ENCODE results near the gene ASXL1. TPM values are rescaled to one million over a fixed set of nuclear protein-coding genes. Genes with fewer than 3 reads are reported as not detected.

The ASXL1 gene
- total and polyA plus RNA-seq, 5 donors from 2014 or later, result 15.0 to 314 (median 21.7) TPM

GRCh38 chr20:32364554-32365208 is 6.5 kb downstream of the ASXL1 start:
- peaks cover 15% of the 10 kb centered on the region for H3K36me3 Mint-ChIP-seq
- H3K9me3 ChIP-seq (ENCODE audit: control insufficient read depth in 2 of 2, low read length in 2 of 2), result no peaks in the 10 kb centered on the region
- no peaks in the 10 kb centered on the region for H3K9me3 Mint-ChIP-seq
- no peak for DNase-seq
- peaks cover 18% of the 10 kb centered on the region for H3K36me3 ChIP-seq (ENCODE audit: control insufficient read depth, insufficient read depth, low read length)
- no peaks in the 10 kb centered on the region for H3K27me3 Mint-ChIP-seq
- H3K4me1 ChIP-seq (ENCODE audit: control insufficient read depth, insufficient read depth, low read length, poor library complexity, severe bottlenecking), result peaks cover 95% of the 10 kb centered on the region
- no peaks in the 10 kb centered on the region for H3K27me3 ChIP-seq (ENCODE audit: control insufficient read depth, insufficient read depth, low read length)
- peak overlapping the region; percentile 2 to 83 (median 8) for H3K27ac Mint-ChIP-seq
- ATAC-seq (ENCODE audit: low read depth in 2 of 2), result no peak
- H3K4me3 Mint-ChIP-seq, result peak overlapping the region; percentile 38 to 76 (median 60)
- peak overlapping the region; percentile 72 for H3K4me3 ChIP-seq (ENCODE audit: low read depth, low read length)
- peaks cover 49 to 93% (median 80%) of the 10 kb centered on the region in 4 donors for H3K4me1 Mint-ChIP-seq
- H3K27ac ChIP-seq (ENCODE audit: insufficient read depth, low read length, poor library complexity, severe bottlenecking), result peak overlapping the region; percentile 98

DNA sequence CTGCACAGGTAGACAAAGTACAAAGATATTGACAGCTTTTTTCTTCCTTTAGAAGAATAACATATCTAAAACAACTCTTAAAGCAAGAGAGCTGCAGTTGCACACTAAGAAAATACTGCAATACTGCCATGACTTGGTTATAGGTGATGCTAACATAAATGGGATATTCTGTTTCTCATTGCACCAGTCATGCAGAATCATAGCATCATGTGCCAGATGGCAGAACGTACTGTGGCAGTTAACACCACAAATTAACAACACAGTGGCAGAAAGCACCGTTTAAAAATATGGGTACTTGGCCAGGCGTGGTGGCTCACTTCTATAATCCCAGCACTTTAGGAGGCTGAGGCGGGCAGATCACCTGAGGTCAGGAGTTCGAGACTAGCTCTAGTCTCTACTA is 7.4 kb downstream of the ASXL1 start:
- no peak for DNase-seq
- H3K9me3 Mint-ChIP-seq, result no peaks in the 10 kb centered on the region
- peaks cover 86% of the 10 kb centered on the region for H3K4me1 ChIP-seq (ENCODE audit: control insufficient read depth, insufficient read depth, low read length, poor library complexity, severe bottlenecking)
- no peaks in the 10 kb centered on the region for H3K9me3 ChIP-seq (ENCODE audit: control insufficient read depth in 2 of 2, low read length in 2 of 2)
- H3K27me3 Mint-ChIP-seq, result no peaks in the 10 kb centered on the region
- H3K4me3 ChIP-seq (ENCODE audit: low read depth, low read length), result peak overlapping the region; percentile 72
- H3K27me3 ChIP-seq (ENCODE audit: control insufficient read depth, insufficient read depth, low read length), result no peaks in the 10 kb centered on the region
- peak overlapping the region; percentile 2 to 57 (median 8) for H3K27ac Mint-ChIP-seq
- H3K27ac ChIP-seq (ENCODE audit: insufficient read depth, low read length, poor library complexity, severe bottlenecking), result peak overlapping the region; percentile 98
- H3K36me3 ChIP-seq (ENCODE audit: control insufficient read depth, insufficient read depth, low read length), result peaks cover 27% of the 10 kb centered on the region
- H3K4me3 Mint-ChIP-seq, result peak overlapping the region; percentile 38 to 76 (median 60)
- H3K4me1 Mint-ChIP-seq, result peaks cover 45 to 89% (median 73%) of the 10 kb centered on the region in 4 donors
- peaks cover 13% of the 10 kb centered on the region for H3K36me3 Mint-ChIP-seq
- ATAC-seq (ENCODE audit: low read depth in 2 of 2), result no peak

GRCh38 chr20:32366380-32366779 is 8.2 kb downstream of the ASXL1 start:
- Mint-ChIP-seq H3K4me1 (peaks cover 45 to 82% (median 70%) of the 10 kb centered on the region in 4 donors), H3K27me3 (no peaks in the 10 kb centered on the region)

GRCh38 chr20:32368323-32368722 is 10.2 kb downstream of the ASXL1 start:
- Mint-ChIP-seq H3K36me3 (peaks cover 17% of the 10 kb centered on the region), H3K27ac (peak overlapping the region in 1 of 3 donors; percentile 11), H3K4me1 (peaks cover 36 to 65% (median 56%) of the 10 kb centered on the region in 4 donors), H3K27me3 (no peaks in the 10 kb centered on the region), H3K4me3 (peak overlapping the region in 2 of 4 donors; percentile 13 to 47), H3K9me3 (no peaks in the 10 kb centered on the region)
- ATAC-seq (ENCODE audit: low read depth in 2 of 2) (no peak), DNase-seq (no peak)
- H3K4me1 ChIP-seq (ENCODE audit: control insufficient read depth, insufficient read depth, low read length, poor library complexity, severe bottlenecking), result peaks cover 59% of the 10 kb centered on the region
- peak overlapping the region; percentile 72 for H3K4me3 ChIP-seq (ENCODE audit: low read depth, low read length)
- no peaks in the 10 kb centered on the region for H3K27me3 ChIP-seq (ENCODE audit: control insufficient read depth, insufficient read depth, low read length)
- H3K27ac ChIP-seq (ENCODE audit: insufficient read depth, low read length, poor library complexity, severe bottlenecking), result peak overlapping the region; percentile 30
- H3K36me3 ChIP-seq (ENCODE audit: control insufficient read depth, insufficient read depth, low read length), result peaks cover 53% of the 10 kb centered on the region
- no peaks in the 10 kb centered on the region for H3K9me3 ChIP-seq (ENCODE audit: control insufficient read depth in 2 of 2, low read length in 2 of 2)

More at GRCh38 chr20:32366380-32366779, 8.2 kb downstream of the ASXL1 start:
- Mint-ChIP-seq H3K27ac (peak overlapping the region; percentile 8 to 78 (median 57)), H3K36me3 (peaks cover 13% of the 10 kb centered on the region), H3K4me3 (peak overlapping the region; percentile 38 to 72 (median 60)), H3K9me3 (no peaks in the 10 kb centered on the region)
- H3K4me1 ChIP-seq (ENCODE audit: control insufficient read depth, insufficient read depth, low read length, poor library complexity, severe bottlenecking), result peaks cover 79% of the 10 kb centered on the region
- peak overlapping the region; percentile 72 for H3K4me3 ChIP-seq (ENCODE audit: low read depth, low read length)
- DNase-seq (peak in 1 of 3 donors; percentile 52), ATAC-seq (ENCODE audit: low read depth in 2 of 2) (peak; percentile 30 to 48)
- H3K36me3 ChIP-seq (ENCODE audit: control insufficient read depth, insufficient read depth, low read length), result peaks cover 35% of the 10 kb centered on the region
- peak overlapping the region; percentile 98 for H3K27ac ChIP-seq (ENCODE audit: insufficient read depth, low read length, poor library complexity, severe bottlenecking)
- H3K9me3 ChIP-seq (ENCODE audit: control insufficient read depth in 2 of 2, low read length in 2 of 2), result no peaks in the 10 kb centered on the region
- no peaks in the 10 kb centered on the region for H3K27me3 ChIP-seq (ENCODE audit: control insufficient read depth, insufficient read depth, low read length)

DNA sequence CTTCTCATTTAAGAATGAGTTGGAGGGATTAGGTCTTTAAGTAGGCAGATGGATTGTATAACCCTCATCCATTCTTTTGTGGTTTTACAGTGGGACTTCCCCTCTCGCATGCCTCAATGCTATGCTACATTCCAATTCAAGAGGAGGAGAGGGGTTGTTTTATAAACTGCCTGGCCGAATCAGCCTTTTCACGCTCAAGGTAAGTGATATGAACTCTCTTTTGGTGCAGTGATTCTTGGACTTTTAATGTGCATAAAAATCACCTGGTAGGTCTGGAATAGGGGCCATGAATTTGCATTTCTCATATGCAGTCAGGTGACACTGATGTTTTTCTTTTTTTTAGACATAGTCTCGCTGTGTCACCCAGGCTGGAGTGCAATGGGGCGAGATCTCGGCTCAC is 10.8 kb downstream of the ASXL1 start:
- H3K4me3 Mint-ChIP-seq, result peak overlapping the region in 2 of 4 donors; percentile 1 to 22

GRCh38 chr20:32370897-32371296 is 12.8 kb downstream of the ASXL1 start:
- H3K36me3 ChIP-seq (ENCODE audit: control insufficient read depth, insufficient read depth, low read length), result peaks cover 79% of the 10 kb centered on the region
- H3K36me3 Mint-ChIP-seq, result peaks cover 17% of the 10 kb centered on the region
- H3K27me3 ChIP-seq (ENCODE audit: control insufficient read depth, insufficient read depth, low read length), result no peaks in the 10 kb centered on the region
- H3K9me3 ChIP-seq (ENCODE audit: control insufficient read depth in 2 of 2, low read length in 2 of 2), result no peaks in the 10 kb centered on the region
- DNase-seq (no peak), ATAC-seq (ENCODE audit: low read depth in 2 of 2) (no peak)
- H3K27ac Mint-ChIP-seq, result no peak overlapping the region
- H3K4me1 Mint-ChIP-seq, result peaks cover 24 to 41% (median 33%) of the 10 kb centered on the region in 4 donors
- H3K4me1 ChIP-seq (ENCODE audit: control insufficient read depth, insufficient read depth, low read length, poor library complexity, severe bottlenecking), result peaks cover 34% of the 10 kb centered on the region
- no peak overlapping the region for H3K4me3 Mint-ChIP-seq
- H3K27me3 Mint-ChIP-seq, result no peaks in the 10 kb centered on the region
- H3K4me3 ChIP-seq (ENCODE audit: low read depth, low read length), result no peak overlapping the region
- no peaks in the 10 kb centered on the region for H3K9me3 Mint-ChIP-seq
- peak overlapping the region; percentile 14 for H3K27ac ChIP-seq (ENCODE audit: insufficient read depth, low read length, poor library complexity, severe bottlenecking)

More for the DNA sequence above, 10.8 kb downstream of the ASXL1 start:
- Histone ChIP-seq H3K36me3 (ENCODE audit: control insufficient read depth, insufficient read depth, low read length) (peaks cover 60% of the 10 kb centered on the region), H3K27me3 (ENCODE audit: control insufficient read depth, insufficient read depth, low read length) (no peaks in the 10 kb centered on the region), H3K4me3 (ENCODE audit: low read depth, low read length) (peak overlapping the region; percentile 43), H3K27ac (ENCODE audit: insufficient read depth, low read length, poor library complexity, severe bottlenecking) (peak overlapping the region; percentile 30), H3K4me1 (ENCODE audit: control insufficient read depth, insufficient read depth, low read length, poor library complexity, severe bottlenecking) (peaks cover 53% of the 10 kb centered on the region), H3K9me3 (ENCODE audit: control insufficient read depth in 2 of 2, low read length in 2 of 2) (no peaks in the 10 kb centered on the region)
- peak overlapping the region in 2 of 3 donors; percentile 56 for H3K27ac Mint-ChIP-seq
- H3K9me3 Mint-ChIP-seq, result no peaks in the 10 kb centered on the region
- DNase-seq (no peak), ATAC-seq (ENCODE audit: low read depth in 2 of 2) (no peak)
- H3K27me3 Mint-ChIP-seq, result no peaks in the 10 kb centered on the region
- peaks cover 31 to 59% (median 50%) of the 10 kb centered on the region in 4 donors for H3K4me1 Mint-ChIP-seq
- H3K36me3 Mint-ChIP-seq, result peaks cover 17% of the 10 kb centered on the region

GRCh38 chr20:32378461-32378860 is 20.3 kb downstream of the ASXL1 start:
- DNase-seq (no peak), ATAC-seq (ENCODE audit: low read depth in 2 of 2) (no peak)
- Histone ChIP-seq H3K4me1 (ENCODE audit: control insufficient read depth, insufficient read depth, low read length, poor library complexity, severe bottlenecking) (no peaks in the 10 kb centered on the region), H3K27me3 (ENCODE audit: control insufficient read depth, insufficient read depth, low read length) (no peaks in the 10 kb centered on the region), H3K27ac (ENCODE audit: insufficient read depth, low read length, poor library complexity, severe bottlenecking) (no peak overlapping the region), H3K36me3 (ENCODE audit: control insufficient read depth, insufficient read depth, low read length) (peaks cover 42% of the 10 kb centered on the region), H3K4me3 (ENCODE audit: low read depth, low read length) (no peak overlapping the region), H3K9me3 (ENCODE audit: control insufficient read depth in 2 of 2, low read length in 2 of 2) (no peaks in the 10 kb centered on the region)
- H3K36me3 Mint-ChIP-seq, result peaks cover 13% of the 10 kb centered on the region
- peaks cover under 1 to 15% (median 6%) of the 10 kb centered on the region in 4 donors for H3K4me1 Mint-ChIP-seq
- H3K9me3 Mint-ChIP-seq, result no peaks in the 10 kb centered on the region
- no peaks in the 10 kb centered on the region for H3K27me3 Mint-ChIP-seq
- peak overlapping the region in 2 of 3 donors; percentile 32 to 70 for H3K27ac Mint-ChIP-seq
- H3K4me3 Mint-ChIP-seq, result no peak overlapping the region

Data from CD4-positive, CD25-positive, alpha-beta regulatory T cell (primary cell).